Measurements from ENCODE around the gene SALL4. TPM values are rescaled to one million over a fixed set of nuclear protein-coding genes. Genes with fewer than 3 reads are reported as not detected.
"Not testable (repeated sequence)": the region's sequence is repeated elsewhere in the genome, so short reads cannot be mapped to it uniquely, and the experiment has no call there.

SALL4 gene
- total RNA-seq, 2 donors from 2014 or later = 0.13 to 0.35 TPM

DNA sequence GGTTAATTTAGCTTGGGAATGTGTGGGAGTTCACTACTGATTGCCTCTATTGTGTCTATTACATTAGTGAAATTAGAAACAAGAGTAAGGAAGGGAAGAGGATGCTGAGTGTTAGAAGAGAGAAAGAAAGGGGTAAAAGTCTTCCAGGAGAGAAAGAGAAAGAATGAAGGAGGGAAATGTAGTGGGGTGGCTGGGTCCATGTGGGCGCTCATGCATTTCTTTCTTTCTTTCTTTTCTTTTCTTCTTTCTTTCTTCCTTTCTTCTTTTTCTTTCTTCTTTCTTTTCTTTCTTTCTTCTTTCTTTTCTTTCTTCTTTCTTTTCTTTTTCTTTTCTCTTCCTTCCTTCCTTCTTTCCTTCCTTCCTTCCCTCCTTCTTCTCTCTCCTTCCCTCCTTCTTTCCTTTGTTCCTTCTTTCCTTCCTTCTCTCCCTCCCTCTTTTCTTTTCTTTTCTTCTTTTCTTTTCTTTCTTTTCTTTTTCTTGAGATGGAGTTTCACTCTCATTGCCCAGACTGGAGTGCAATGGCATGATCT is 16.2 kb upstream of the SALL4 start:
- Histone ChIP-seq H3K9ac (ENCODE audit: low read depth in 2 of 2, low read length in 2 of 2) (no peak overlapping the region), H3K4me3 (no peak overlapping the region), H3K36me3 (no peaks in the 10 kb centered on the region), H3K9me3 (no peaks in the 10 kb centered on the region), H3K27me3 (no peaks in the 10 kb centered on the region), H3K4me1 (no peaks in the 10 kb centered on the region), H3K27ac (no peak overlapping the region)
- TF ChIP-seq, protein P1, sequence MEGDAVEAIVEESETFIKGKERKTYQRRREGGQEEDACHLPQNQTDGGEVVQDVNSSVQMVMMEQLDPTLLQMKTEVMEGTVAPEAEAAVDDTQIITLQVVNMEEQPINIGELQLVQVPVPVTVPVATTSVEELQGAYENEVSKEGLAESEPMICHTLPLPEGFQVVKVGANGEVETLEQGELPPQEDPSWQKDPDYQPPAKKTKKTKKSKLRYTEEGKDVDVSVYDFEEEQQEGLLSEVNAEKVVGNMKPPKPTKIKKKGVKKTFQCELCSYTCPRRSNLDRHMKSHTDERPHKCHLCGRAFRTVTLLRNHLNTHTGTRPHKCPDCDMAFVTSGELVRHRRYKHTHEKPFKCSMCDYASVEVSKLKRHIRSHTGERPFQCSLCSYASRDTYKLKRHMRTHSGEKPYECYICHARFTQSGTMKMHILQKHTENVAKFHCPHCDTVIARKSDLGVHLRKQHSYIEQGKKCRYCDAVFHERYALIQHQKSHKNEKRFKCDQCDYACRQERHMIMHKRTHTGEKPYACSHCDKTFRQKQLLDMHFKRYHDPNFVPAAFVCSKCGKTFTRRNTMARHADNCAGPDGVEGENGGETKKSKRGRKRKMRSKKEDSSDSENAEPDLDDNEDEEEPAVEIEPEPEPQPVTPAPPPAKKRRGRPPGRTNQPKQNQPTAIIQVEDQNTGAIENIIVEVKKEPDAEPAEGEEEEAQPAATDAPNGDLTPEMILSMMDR (IDR thresholded peaks at IDR 0.05) = no peak
- intact Hi-C loops (cut with DNase I) = no loop called here
- no peak for DNase-seq

DNA sequence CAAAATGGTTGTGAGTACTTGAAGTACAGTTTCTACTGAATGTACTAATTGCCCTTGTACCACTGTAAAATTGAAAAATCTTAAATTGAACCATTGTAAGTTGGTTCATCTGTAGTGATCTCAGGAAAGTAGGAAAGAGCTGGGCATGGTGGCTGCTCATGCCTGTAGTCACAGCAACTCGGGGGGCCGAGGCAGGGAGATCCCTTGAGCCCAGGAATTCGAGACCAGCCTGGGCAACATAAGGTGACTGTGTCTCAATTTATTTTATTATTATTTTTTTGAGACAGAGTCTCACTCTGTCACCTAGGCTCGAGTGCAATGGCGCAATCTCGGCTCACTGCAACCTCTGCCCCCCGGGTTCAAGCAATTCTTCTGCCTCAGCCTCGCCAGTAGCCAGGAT is 14.5 kb upstream of the SALL4 start:
- H3K4me3 ChIP-seq; H3K4me1 ChIP-seq; H3K9me3 ChIP-seq; intact Hi-C loops (cut with DNase I); H3K27ac ChIP-seq; DNase-seq; H3K9ac ChIP-seq (ENCODE audit: low read depth in 2 of 2, low read length in 2 of 2); H3K27me3 ChIP-seq; H3K36me3 ChIP-seq: not testable (repeated sequence)

DNA sequence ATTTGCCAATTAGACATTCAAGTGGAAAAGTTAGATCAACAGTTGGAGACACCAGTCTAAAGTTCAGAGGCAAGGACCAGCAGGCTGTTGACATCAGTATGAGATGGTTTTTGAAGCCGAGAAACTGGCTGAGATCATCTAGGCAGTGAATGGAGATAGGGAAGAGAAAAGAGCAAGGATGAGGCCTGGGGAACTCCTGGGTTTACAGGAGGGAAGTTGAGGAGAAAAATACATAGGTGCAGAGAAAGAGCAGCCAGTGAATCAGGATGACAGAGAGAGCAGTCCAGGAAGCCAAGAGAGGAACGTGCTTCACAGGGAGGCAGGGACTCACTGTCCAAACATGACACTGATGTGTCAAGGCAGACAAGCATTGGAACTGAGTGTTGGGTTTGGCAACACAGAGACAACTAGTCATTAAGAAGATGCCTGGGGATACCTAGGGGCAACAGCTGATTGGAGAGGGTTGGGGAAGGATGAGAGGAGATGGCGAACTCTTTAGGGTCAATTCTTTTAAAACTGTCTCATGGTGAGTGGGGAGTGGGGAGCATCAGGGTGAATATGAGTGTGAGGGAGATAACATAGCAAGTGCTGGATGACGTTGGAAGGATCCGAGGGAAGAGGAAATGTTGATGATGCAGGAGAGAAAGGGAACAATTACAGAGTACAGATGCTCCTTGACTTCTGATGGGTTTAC is 13.2 kb upstream of the SALL4 start:
- TF ChIP-seq, protein P1 (IDR thresholded peaks at IDR 0.05) = no peak
- DNase-seq = no peak
- no peaks in the 10 kb centered on the region for H3K27me3 ChIP-seq
- no peaks in the 10 kb centered on the region for H3K36me3 ChIP-seq
- no peaks in the 10 kb centered on the region for H3K4me1 ChIP-seq
- H3K9me3 ChIP-seq = no peaks in the 10 kb centered on the region
- intact Hi-C loops (cut with DNase I) = no loop called here
- H3K27ac ChIP-seq = no peak overlapping the region
- no peak overlapping the region for H3K9ac ChIP-seq (ENCODE audit: low read depth in 2 of 2, low read length in 2 of 2)
- no peak overlapping the region for H3K4me3 ChIP-seq

DNA sequence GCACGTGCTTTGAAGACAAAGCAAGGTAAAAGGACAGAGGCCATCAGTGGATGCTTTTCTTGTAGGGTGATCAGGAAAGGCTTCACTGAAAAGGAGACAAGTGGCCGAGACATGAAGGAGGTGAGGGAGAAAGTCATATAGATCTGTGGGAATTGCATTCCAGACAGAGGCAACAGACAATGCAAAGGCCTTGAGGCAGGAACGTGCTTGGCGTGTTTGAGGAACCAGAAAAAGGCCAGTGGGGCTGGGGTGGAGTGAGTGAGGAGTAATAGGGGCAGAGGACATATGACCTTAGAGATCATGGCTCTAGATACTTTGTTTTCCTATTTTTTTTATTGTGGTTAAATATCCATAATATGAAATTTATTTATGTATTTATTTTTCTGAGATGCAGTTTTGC is 10.5 kb upstream of the SALL4 start:
- Histone ChIP-seq H3K27me3 (no peaks in the 10 kb centered on the region), H3K27ac (no peak overlapping the region), H3K4me1 (no peaks in the 10 kb centered on the region), H3K36me3 (no peaks in the 10 kb centered on the region), H3K9ac (ENCODE audit: low read depth in 2 of 2, low read length in 2 of 2) (no peak overlapping the region), H3K4me3 (no peak overlapping the region), H3K9me3 (no peaks in the 10 kb centered on the region)
- intact Hi-C loops (cut with DNase I) = no loop called here
- TF ChIP-seq, protein P1 (IDR thresholded peaks at IDR 0.05) = no peak
- no peak for DNase-seq

DNA sequence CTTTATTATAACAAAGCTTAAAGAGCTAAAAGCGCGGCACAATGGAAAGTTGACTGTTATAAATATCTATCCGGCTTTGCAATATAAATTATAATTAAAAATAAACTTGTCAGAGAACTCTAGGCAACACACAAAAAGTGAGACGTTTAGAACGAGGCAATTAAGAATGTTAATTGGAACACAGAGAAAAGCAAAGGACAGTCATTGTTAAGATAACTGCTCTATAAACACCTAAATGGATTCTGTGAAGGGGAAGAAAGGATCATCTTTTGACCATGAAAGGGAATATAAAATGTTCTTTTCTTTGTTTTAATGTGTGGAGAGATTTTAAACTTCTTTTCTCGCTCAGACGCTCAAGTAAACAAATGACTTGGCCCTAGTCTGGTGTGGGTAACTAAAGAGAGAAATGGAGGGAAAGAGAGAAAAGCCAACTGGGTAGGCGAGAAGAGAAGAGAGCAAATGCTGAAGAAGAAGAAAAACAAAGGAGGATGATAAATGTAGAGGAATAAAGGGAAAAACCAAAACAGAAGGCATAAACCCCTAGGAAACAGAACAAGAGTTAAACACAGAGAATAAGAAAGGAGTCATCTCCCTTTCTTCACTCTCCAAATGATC is 9.3 kb upstream of the SALL4 start:
- intact Hi-C loops (cut with DNase I) = no loop called here
- TF ChIP-seq, protein P1 (IDR thresholded peaks at IDR 0.05) = no peak
- H3K27ac ChIP-seq = no peak overlapping the region

DNA sequence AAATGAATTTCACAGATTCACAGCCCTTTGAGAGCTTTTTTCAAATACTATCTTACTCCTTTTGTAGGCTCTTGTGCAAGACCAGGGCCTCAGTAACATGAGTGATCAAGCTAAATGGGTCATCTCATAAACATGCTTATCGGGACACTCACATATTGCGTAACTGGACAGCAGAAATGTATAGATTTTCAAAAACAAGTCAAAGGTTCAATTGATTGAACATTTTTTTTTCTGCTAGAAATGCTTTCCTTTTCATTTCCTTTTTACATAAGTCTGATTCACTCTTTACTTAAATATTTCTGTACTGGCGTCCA is 8.7 kb upstream of the SALL4 start:
- no peak overlapping the region for H3K4me3 ChIP-seq
- no peak overlapping the region for H3K9ac ChIP-seq (ENCODE audit: low read depth in 2 of 2, low read length in 2 of 2)
- H3K27me3 ChIP-seq = no peaks in the 10 kb centered on the region
- H3K36me3 ChIP-seq = no peaks in the 10 kb centered on the region
- no peak overlapping the region for H3K27ac ChIP-seq
- no peaks in the 10 kb centered on the region for H3K4me1 ChIP-seq
- intact Hi-C loops (cut with DNase I) = no loop called here
- TF ChIP-seq, protein P1 (IDR thresholded peaks at IDR 0.05) = no peak
- H3K9me3 ChIP-seq = no peaks in the 10 kb centered on the region
- DNase-seq = no peak

More for the DNA sequence above, 9.3 kb upstream of the SALL4 start:
- no peaks in the 10 kb centered on the region for H3K36me3 ChIP-seq
- no peak overlapping the region for H3K4me3 ChIP-seq
- DNase-seq = no peak
- no peaks in the 10 kb centered on the region for H3K4me1 ChIP-seq
- H3K9ac ChIP-seq (ENCODE audit: low read depth in 2 of 2, low read length in 2 of 2) = no peak overlapping the region
- no peaks in the 10 kb centered on the region for H3K27me3 ChIP-seq
- no peaks in the 10 kb centered on the region for H3K9me3 ChIP-seq

Data from colonic mucosa (tissue), 4 donors.